Body of pancreas (tissue), 4 donors: ENCODE measurements around the gene EXOSC2. TPM values are rescaled to one million over a fixed set of nuclear protein-coding genes. Genes with fewer than 3 reads are reported as not detected.

ENCODE experiments used
- ATAC-seq: fragments of 150-250 bp; one replicate; pipeline ENCODE4 v1.9.1; 2016
- DNase-seq, 4 donors: peaks; one replicate each; pipeline ENCODE4 v3.0.0-alpha.2; 2019
- H3K27ac ChIP-seq, 4 donors: fragments of 200-600 bp; sonication (generic); 1 replicate in 3 of 4; 2 replicates in 1 of 4; pipeline versions ENCODE4 v1.5.1 to v1.6.1; 2016 to 2019; ENCODE audit warnings: mild to moderate bottlenecking in 1 of 4, mixed read lengths in 1 of 4, moderate library complexity in 1 of 4
- H3K27me3 ChIP-seq, 2 donors: fragments of 200-600 bp; sonication (generic); one replicate each; pipeline ENCODE4 v1.6.0; 2016; ENCODE audit warnings: mild to moderate bottlenecking in 1 of 2
- H3K36me3 ChIP-seq, 2 donors: fragments of 200-600 bp; sonication (generic); replicated peaks in 1 of 2; 2 replicates each; pipeline ENCODE4 v1.5.1; 2016; ENCODE audit warnings: low read depth in 2 of 2; ENCODE audit not compliant: insufficient read depth in 1 of 2
- H3K4me1 ChIP-seq: fragments of 200-600 bp; sonication (generic); one replicate; pipeline ENCODE4 v1.6.0; 2016
- H3K4me3 ChIP-seq, 2 donors: fragments of 200-600 bp; sonication (generic); 1 replicate in 1 of 2; 2 replicates in 1 of 2; pipeline ENCODE4 v1.5.1; 2016 to 2019
- H3K9me3 ChIP-seq, 3 donors: fragments of 200-600 bp; sonication (generic); 1 replicate in 2 of 3; 2 replicates in 1 of 3; pipeline ENCODE4 v1.5.1; 2016
- CTCF ChIP-seq, 7 experiments: fragments of 450-650 bp in 4 of 7; fragments of 200-600 bp in 3 of 7; sonication (generic) in 3 of 7; IDR thresholded peaks; one replicate each; pipeline ENCODE4 v1.5.1; 2016 to 2019; ENCODE audit warnings: antibody characterized with exemption in 7 of 7
- POLR2A ChIP-seq, 3 donors: fragments of 450-650 bp; IDR thresholded peaks; one replicate each; pipeline ENCODE4 v1.6.1; 2016; ENCODE audit warnings: antibody characterized with exemption in 3 of 3, mild to moderate bottlenecking in 2 of 3
- WGBS, 2 donors: methylation state at CpG; one replicate each; pipeline ENCODE4 v1.1.5; 2017; 5-methylcytosine and 5-hydroxymethylcytosine counted together
- intact Hi-C: fragments of 100-400 bp; cut with DNase I; formaldehyde crosslinking; loops from one replicate; pipeline ENCODE4 v1.15.1; 2023
- total RNA-seq, 2 donors: library from RNA; depleted of rRNA; stranded (reverse); fragments of >200 nt; gene quantifications; one replicate each; pipeline ENCODE4 v1.1.0, GENCODE V29; 2016

The EXOSC2 gene
- total RNA-seq, 2 donors from 2014 or later, result 12.2 to 17.1 TPM

GRCh38 chr9:130714586-130715110 lies 21.1 kb downstream of the EXOSC2 start:
- whole genome bisulfite sequencing, 2 donors, result 11 to 12% methylated on average over 7 of the region's 7 CpGs
- H3K27me3 ChIP-seq, result no peaks in the 10 kb centered on the region
- ATAC-seq (no peak), DNase-seq (no peak)
- no peaks in the 10 kb centered on the region for H3K36me3 ChIP-seq
- peaks cover 32% of the 10 kb centered on the region for H3K4me1 ChIP-seq
- no peak for TF ChIP-seq CTCF (IDR thresholded peaks at IDR 0.05)
- no peak for TF ChIP-seq POLR2A (IDR thresholded peaks at IDR 0.05)
- no peak overlapping the region for H3K4me3 ChIP-seq
- peak overlapping the region in 2 of 4 donors; percentile 9 to 14 for H3K27ac ChIP-seq
- H3K9me3 ChIP-seq, result no peaks in the 10 kb centered on the region
- intact Hi-C loops, result no loop called here

- Histone ChIP-seq H3K27me3 (no peaks in the 10 kb centered on the region), H3K4me3 (no peak overlapping the region), H3K4me1 (peaks cover 32% of the 10 kb centered on the region), H3K27ac (no peak overlapping the region), H3K36me3 (no peaks in the 10 kb centered on the region), H3K9me3 (no peaks in the 10 kb centered on the region)
- intact Hi-C loops, result no loop called here
- ATAC-seq, result no peak
- WGBS, 2 donors, result 9 to 13% methylated on average over 3 of the region's 3 CpGs
- DNase-seq, result no peak
- TF ChIP-seq CTCF (IDR thresholded peaks at IDR 0.05) (no peak), POLR2A (IDR thresholded peaks at IDR 0.05) (no peak)
Observed at GRCh38 chr9:130715270-130715669, 21.7 kb downstream of the EXOSC2 start.

GRCh38 chr9:130718562-130718961 lies 25.0 kb downstream of the EXOSC2 start:
- Histone ChIP-seq H3K4me1 (peaks cover 26% of the 10 kb centered on the region), H3K27ac (no peak overlapping the region), H3K9me3 (no peaks in the 10 kb centered on the region), H3K36me3 (no peaks in the 10 kb centered on the region), H3K27me3 (no peaks in the 10 kb centered on the region), H3K4me3 (no peak overlapping the region)
- DNase-seq (no peak), ATAC-seq (no peak)
- TF ChIP-seq POLR2A (IDR thresholded peaks at IDR 0.05), result no peak
- TF ChIP-seq CTCF (IDR thresholded peaks at IDR 0.05), result no peak
- intact Hi-C loops, result no loop called here
- 76 to 90% methylated on average over 3 of the region's 3 CpGs for WGBS, 2 donors

GRCh38 chr9:130720762-130721161 lies 27.2 kb downstream of the EXOSC2 start:
- Histone ChIP-seq H3K4me1 (peaks cover 9% of the 10 kb centered on the region), H3K27ac (no peak overlapping the region), H3K27me3 (no peaks in the 10 kb centered on the region), H3K4me3 (no peak overlapping the region), H3K36me3 (no peaks in the 10 kb centered on the region), H3K9me3 (no peaks in the 10 kb centered on the region)
- DNase-seq (no peak), ATAC-seq (no peak)
- no peak for TF ChIP-seq CTCF (IDR thresholded peaks at IDR 0.05)
- no peak for TF ChIP-seq POLR2A (IDR thresholded peaks at IDR 0.05)
- intact Hi-C loops, result no loop called here
- WGBS, 2 donors, result 93 to 95% methylated on average over 10 of the region's 10 CpGs

GRCh38 chr9:130728721-130729120 lies 35.1 kb downstream of the EXOSC2 start:
- H3K27me3 ChIP-seq, result no peaks in the 10 kb centered on the region
- WGBS, 2 donors, result 79 to 88% methylated on average over 3 of the region's 3 CpGs
- no peaks in the 10 kb centered on the region for H3K9me3 ChIP-seq
- no peak overlapping the region for H3K27ac ChIP-seq
- DNase-seq (no peak), ATAC-seq (no peak)
- H3K4me1 ChIP-seq, result peaks cover 19% of the 10 kb centered on the region
- TF ChIP-seq POLR2A (IDR thresholded peaks at IDR 0.05) (no peak), CTCF (IDR thresholded peaks at IDR 0.05) (no peak)
- no peak overlapping the region for H3K4me3 ChIP-seq
- H3K36me3 ChIP-seq, result no peaks in the 10 kb centered on the region
- intact Hi-C loops, result no loop called here
